Measurements from ENCODE around the gene CSH2. TPM values are rescaled to one million over a fixed set of nuclear protein-coding genes. Genes with fewer than 3 reads are reported as not detected.
"Not testable (repeated sequence)": the region's sequence is repeated elsewhere in the genome, so short reads cannot be mapped to it uniquely, and the experiment has no call there.

Gene CSH2
- polyA plus RNA-seq, 2 of the 4 experiments (the other 2 are of a cell fraction): not detected

GRCh38 chr17:63892316-63893037 is 19.0 kb upstream of the CSH2 start:
- H3K27ac ChIP-seq; FAIRE-seq; POLR2A ChIA-PET; H3K4me3 ChIP-seq; DNase-seq (ENCODE audit: low read depth in 1 of 2, low spot score in 1 of 2); H3K9me3 ChIP-seq; H3K4me1 ChIP-seq; H3K4me2 ChIP-seq: not testable (repeated sequence)
- 43% methylated on average over 11 of the region's 11 CpGs for WGBS (ENCODE audit: missing lambda C conversion rate)
- CTCF ChIA-PET: interaction anchor here (0.6 to 6.9 kb wide), 5 partner anchors 12 to 141 kb away, joined by 4 to 80 read pairs (median 20); partner anchors contain the start of genes GH1 and GH2
- TF ChIP-seq RAD21 (conservative IDR thresholded peaks at IDR 0.05 in 1 of 2, IDR thresholded peaks at IDR 0.05 in 1 of 2) (peak in 1 of 2 experiments; percentile 21; a peak in 1 of 5 replicates), CTCF (IDR thresholded peaks at IDR 0.05) (peak; percentile 12)
- peak in 1 of 2 experiments; percentile 64; a peak in 3 of 6 replicates for ATAC-seq

DNA sequence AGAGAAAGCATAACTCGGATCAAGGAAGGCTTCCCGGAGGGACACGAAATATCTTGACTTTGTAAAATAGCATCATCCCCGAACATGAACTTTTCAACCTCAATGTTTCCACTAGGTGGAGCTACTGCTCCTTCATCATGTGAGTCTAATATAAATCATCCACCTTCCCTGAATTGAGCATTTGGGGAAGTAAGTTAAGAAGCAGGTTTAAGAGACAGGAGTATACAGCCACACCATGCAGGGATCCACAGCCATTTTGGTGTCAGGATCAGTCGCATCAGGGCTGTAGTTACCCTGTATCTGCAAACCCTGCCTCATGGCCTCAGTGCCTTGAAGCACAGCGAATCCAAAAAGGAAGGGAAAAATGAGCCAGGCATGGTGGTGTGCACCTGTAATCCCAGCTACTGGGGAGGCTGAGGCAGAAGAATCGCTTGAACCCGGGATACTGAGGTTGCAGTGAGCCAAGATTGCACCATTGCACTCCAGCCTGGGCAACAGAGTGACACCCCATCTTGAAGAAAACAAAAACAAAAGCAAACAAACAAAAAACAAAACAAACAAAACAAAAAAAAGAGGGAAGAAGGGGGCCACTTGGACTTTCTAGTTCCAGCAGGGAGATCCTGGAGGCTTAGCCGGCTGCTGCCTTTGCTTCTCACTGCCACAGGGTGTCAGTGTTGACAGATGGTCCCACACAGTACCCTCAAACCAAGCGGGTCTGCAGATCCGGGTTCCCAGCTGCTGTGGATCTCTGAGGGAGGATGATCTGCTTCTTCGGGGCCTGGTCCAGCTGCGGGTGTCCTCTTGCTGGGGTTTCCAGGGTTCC is 15.8 kb upstream of the CSH2 start:
- POLR2A ChIA-PET, H3K4me1 ChIP-seq, H3K27ac ChIP-seq, H3K4me3 ChIP-seq, H3K9me3 ChIP-seq: not testable (repeated sequence)
- WGBS (ENCODE audit: missing lambda C conversion rate): 11% methylated on average over 13 of the region's 13 CpGs
- CTCF ChIA-PET: interaction anchor here (0.6 to 6.9 kb wide), 32 partner anchors 9 to 539 kb away, joined by 3 to 80 read pairs (median 5); partner anchors contain the start of genes CSHL1, GH1, GH2 and TEX2
- 0 out of 3 replicates have a peak overlapping the region, but pooled peaks have one; percentile 32 for H3K4me2 ChIP-seq
- FAIRE-seq: peak; percentile 79
- TF ChIP-seq CTCF (IDR thresholded peaks at IDR 0.05): peak; percentile 51
- TF ChIP-seq RAD21 (conservative IDR thresholded peaks at IDR 0.05 in 1 of 2, IDR thresholded peaks at IDR 0.05 in 1 of 2): peak; percentile 19 to 21; a peak in 2 of 5 replicates
- ATAC-seq: peak; percentile 86 to 93
- peak in 1 of 2 experiments; percentile 42 for DNase-seq (ENCODE audit: low read depth in 1 of 2, low spot score in 1 of 2)

DNA sequence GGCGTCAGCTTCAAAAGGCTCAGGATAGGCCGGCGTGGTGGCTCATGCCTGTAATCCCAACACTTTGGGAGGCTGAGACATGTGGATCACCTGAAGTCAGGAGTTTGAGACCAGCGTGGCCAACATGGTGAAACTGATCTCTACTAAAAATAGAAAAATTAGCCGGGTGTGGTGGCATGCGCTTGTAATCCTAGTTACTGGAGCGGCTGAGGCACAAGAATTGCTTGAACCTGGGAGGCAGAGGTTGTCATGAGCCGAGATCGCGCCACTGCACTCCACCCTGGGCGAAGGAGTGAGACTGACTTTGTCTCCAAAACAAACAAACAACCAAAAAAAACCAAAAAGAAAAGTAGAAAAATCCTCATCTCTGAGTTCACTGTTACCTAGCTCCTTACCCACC is 11.6 kb upstream of the CSH2 start:
- H3K27ac ChIP-seq; H3K4me3 ChIP-seq; POLR2A ChIA-PET; H3K4me2 ChIP-seq; H3K4me1 ChIP-seq; FAIRE-seq; H3K9me3 ChIP-seq; ATAC-seq; DNase-seq (ENCODE audit: low read depth in 1 of 2, low spot score in 1 of 2): not testable (repeated sequence)
- WGBS (ENCODE audit: missing lambda C conversion rate): 76% methylated on average over 11 of the region's 11 CpGs
- CTCF ChIA-PET: interaction anchor here (0.7 to 1.4 kb wide), 4 partner anchors 18 to 141 kb away, joined by 3 to 4 read pairs (median 3); no protein-coding TSS in a partner anchor

DNA sequence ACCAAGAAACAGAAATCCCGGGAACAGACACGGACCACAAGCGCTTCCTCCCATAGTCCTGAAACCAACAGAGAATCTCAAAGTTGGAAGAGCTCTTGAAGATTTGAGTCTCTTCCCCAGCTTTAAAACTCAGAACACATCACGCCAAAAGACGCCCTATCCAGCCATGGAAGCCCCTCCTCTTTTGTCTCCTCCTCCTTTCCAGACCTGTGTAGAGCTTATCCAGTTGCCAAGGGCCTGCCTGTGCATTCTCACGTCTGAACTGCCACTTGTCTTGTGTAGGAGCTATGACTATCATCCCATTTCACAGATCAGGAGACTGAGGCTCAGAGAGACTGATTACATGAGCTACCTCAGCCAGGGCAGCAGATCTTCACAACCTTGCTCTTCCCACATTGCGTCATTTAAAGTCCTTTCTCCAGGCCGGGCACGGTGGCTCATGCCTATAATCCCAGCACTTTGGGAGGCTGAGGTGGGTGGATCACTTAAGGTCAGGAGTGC is 9.2 kb upstream of the CSH2 start:
- H3K4me2 ChIP-seq: peak overlapping the region; percentile 37; the same call in 1 of the 3 replicates
- FAIRE-seq, H3K27ac ChIP-seq, H3K9me3 ChIP-seq, H3K4me1 ChIP-seq, H3K4me3 ChIP-seq: not testable (repeated sequence)
- peak in 1 of 2 experiments; percentile 41; a peak in 3 of 6 replicates for ATAC-seq
- DNase-seq (ENCODE audit: low read depth in 1 of 2, low spot score in 1 of 2): peak in 1 of 2 experiments; percentile 21
- ChIA-PET POLR2A (interaction anchor here (0.6 kb wide), 1 partner anchor 631 kb away, joined by 3 read pairs; no protein-coding TSS in a partner anchor), CTCF (interaction anchor here (0.6 to 4.4 kb wide), 17 partner anchors 14 to 537 kb away, joined by 3 to 56 read pairs (median 3); partner anchors contain the start of gene GH1)
- 0 out of 5 replicates have a peak, but pooled peaks of 1 of the 2 experiments have one; percentile 4 for TF ChIP-seq RAD21 (conservative IDR thresholded peaks at IDR 0.05 in 1 of 2, IDR thresholded peaks at IDR 0.05 in 1 of 2)
- 54% methylated on average over 9 of the region's 9 CpGs for WGBS (ENCODE audit: missing lambda C conversion rate)
